Measurements from ENCODE around the gene RELL1.

Gene RELL1

GRCh38 chr4:37686373-37687193 lies at the start of gene RELL1:
TSS of gene RELL1 (minus strand) at chr4:37686376. CDS start at chr4:37686287, 89 bp downstream.
- peak; percentile 98 to 99 (median 99) for DNase-seq

GRCh38 chr4:37735578-37735977 lies 49.4 kb upstream of the RELL1 start:
- no peak for DNase-seq

GRCh38 chr4:37734989-37735388 lies 48.8 kb upstream of the RELL1 start:
- no peak for DNase-seq

GRCh38 chr4:37733240-37733867 lies 47.2 kb upstream of the RELL1 start:
- no peak for DNase-seq

GRCh38 chr4:37732526-37733186 lies 46.5 kb upstream of the RELL1 start:
- no peak for DNase-seq

GRCh38 chr4:37729649-37730004 lies 43.5 kb upstream of the RELL1 start:
- DNase-seq: no peak

GRCh38 chr4:37728064-37728463 lies 41.9 kb upstream of the RELL1 start:
- DNase-seq: peak in 1 of 3 experiments; percentile 10

- no peak for DNase-seq
These were observed 41.5 kb upstream of the RELL1 start for GRCh38 chr4:37727635-37728034.

- no peak for DNase-seq
These were observed 40.5 kb upstream of the RELL1 start for GRCh38 chr4:37726666-37727065.

GRCh38 chr4:37725718-37726117 lies 39.5 kb upstream of the RELL1 start:
- DNase-seq: no peak

GRCh38 chr4:37723067-37723466 lies 36.9 kb upstream of the RELL1 start:
- DNase-seq: no peak

- DNase-seq: no peak
These were observed 35.9 kb upstream of the RELL1 start for GRCh38 chr4:37721995-37722638.

GRCh38 chr4:37719021-37719420 lies 32.8 kb upstream of the RELL1 start:
- no peak for DNase-seq

GRCh38 chr4:37717576-37717975 lies 31.4 kb upstream of the RELL1 start:
- no peak for DNase-seq

GRCh38 chr4:37715889-37716402 lies 29.8 kb upstream of the RELL1 start:
- peak; percentile 34 to 77 (median 41) for DNase-seq

- DNase-seq: no peak
These were observed 24.3 kb upstream of the RELL1 start for GRCh38 chr4:37710491-37710890.

- DNase-seq: no peak
These were observed 19.9 kb upstream of the RELL1 start for GRCh38 chr4:37706032-37706431.

- DNase-seq: no peak
These were observed 19.4 kb upstream of the RELL1 start for GRCh38 chr4:37705571-37705970.

- no peak for DNase-seq
These were observed 13.8 kb upstream of the RELL1 start for GRCh38 chr4:37699868-37700481.

GRCh38 chr4:37697566-37697965 lies 11.4 kb upstream of the RELL1 start:
- DNase-seq: no peak

GRCh38 chr4:37693450-37694190 lies 7.4 kb upstream of the RELL1 start:
- DNase-seq: no peak

GRCh38 chr4:37693030-37693429 lies 6.9 kb upstream of the RELL1 start:
- no peak for DNase-seq

All from NCI-H1417 (cell line).